PC-3 (cell line): ENCODE data around the gene ZBTB7C.

Source experiments
- EZH2phosphoT487 ChIP-seq: fragments of 300-600 bp; sonication (generic); IDR thresholded peaks from 2 replicates; pipeline ENCODE4 v1.6.1; 2018; ENCODE audit warnings: mild to moderate bottlenecking, antibody characterized with exemption, low read length, borderline replicate concordance
- TF ChIP-seq, protein P1 (sequence below): fragments of 300-600 bp; sonication (generic); conservative IDR thresholded peaks from 2 replicates; pipeline ENCODE4 v1.5.1; 2017; ENCODE audit warnings: antibody characterized with exemption, low read depth, mild to moderate bottlenecking, low read length

DNA sequence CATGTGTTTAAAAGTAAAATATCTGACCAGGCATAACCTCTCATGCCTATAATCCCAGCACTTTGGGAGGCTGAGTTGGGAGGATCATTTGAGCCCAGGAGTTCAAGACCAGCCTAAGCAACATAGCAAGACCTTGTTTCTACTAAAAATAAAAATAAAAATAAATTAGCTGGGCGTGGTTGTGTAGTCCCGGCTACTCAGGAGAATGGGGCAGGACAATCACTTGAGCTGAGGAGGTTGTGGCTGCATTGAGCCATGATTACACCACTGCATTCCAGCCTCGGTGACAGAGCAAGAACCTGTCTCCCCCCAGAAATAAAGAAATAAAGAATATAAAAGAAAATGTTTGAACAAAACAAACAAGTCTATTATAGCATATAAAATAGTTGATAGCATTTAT is 158.3 kb downstream of the ZBTB7C start:
- TF ChIP-seq EZH2phosphoT487 = no peak
- TF ChIP-seq, protein P1, sequence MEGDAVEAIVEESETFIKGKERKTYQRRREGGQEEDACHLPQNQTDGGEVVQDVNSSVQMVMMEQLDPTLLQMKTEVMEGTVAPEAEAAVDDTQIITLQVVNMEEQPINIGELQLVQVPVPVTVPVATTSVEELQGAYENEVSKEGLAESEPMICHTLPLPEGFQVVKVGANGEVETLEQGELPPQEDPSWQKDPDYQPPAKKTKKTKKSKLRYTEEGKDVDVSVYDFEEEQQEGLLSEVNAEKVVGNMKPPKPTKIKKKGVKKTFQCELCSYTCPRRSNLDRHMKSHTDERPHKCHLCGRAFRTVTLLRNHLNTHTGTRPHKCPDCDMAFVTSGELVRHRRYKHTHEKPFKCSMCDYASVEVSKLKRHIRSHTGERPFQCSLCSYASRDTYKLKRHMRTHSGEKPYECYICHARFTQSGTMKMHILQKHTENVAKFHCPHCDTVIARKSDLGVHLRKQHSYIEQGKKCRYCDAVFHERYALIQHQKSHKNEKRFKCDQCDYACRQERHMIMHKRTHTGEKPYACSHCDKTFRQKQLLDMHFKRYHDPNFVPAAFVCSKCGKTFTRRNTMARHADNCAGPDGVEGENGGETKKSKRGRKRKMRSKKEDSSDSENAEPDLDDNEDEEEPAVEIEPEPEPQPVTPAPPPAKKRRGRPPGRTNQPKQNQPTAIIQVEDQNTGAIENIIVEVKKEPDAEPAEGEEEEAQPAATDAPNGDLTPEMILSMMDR = no peak
